A673 (cell line): Measurements from ENCODE around the gene SNAP29. TPM values are rescaled to one million over a fixed set of nuclear protein-coding genes. Genes with fewer than 3 reads are reported as not detected.
"Not testable (repeated sequence)": the region's sequence is repeated elsewhere in the genome, so short reads cannot be mapped to it uniquely, and the experiment has no call there.

ENCODE experiments used
- BruUV-seq: library from RNA; stranded (reverse); fragments of 400-500 nt; replicated peaks from 2 replicates; lab custom pipeline; 2021; lab: Mats Ljungman, UMichigan
- CTCF ChIA-PET: fragments of 300-600 bp; sonication (Branson Sonifier 250); formaldehyde crosslinking; loops from one replicate; lab custom pipeline; 2022; ENCODE audit warnings: antibody characterized with exemption; lab: Charles Lee
- POLR2A ChIA-PET: fragments of 300-600 bp; sonication (Branson Sonifier 250); formaldehyde crosslinking; loops from one replicate; lab custom pipeline; 2022; ENCODE audit warnings: antibody characterized with exemption; ENCODE audit not compliant: low non-redundant PET; lab: Charles Lee
- DNase-seq: peaks from one replicate; pipeline ENCODE4 v3.0.0-alpha.2; 2015; ENCODE audit warnings: low spot score
- H3K27ac ChIP-seq: fragments of 200-600 bp; sonication (generic); 2 replicates; pipeline ENCODE4 v1.5.1; 2016; ENCODE audit warnings: mixed run types, low read depth, mild to moderate bottlenecking, mixed read lengths, antibody characterized with exemption, low read length; ENCODE audit not compliant: poor library complexity, severe bottlenecking
- H3K27me3 ChIP-seq: fragments of 200-600 bp; sonication (generic); replicated peaks from 2 replicates; pipeline ENCODE4 v1.6.1; 2017; ENCODE audit warnings: mixed run types, low read depth, mild to moderate bottlenecking, mixed read lengths, antibody characterized with exemption, low read length; ENCODE audit not compliant: insufficient read depth, poor library complexity
- H3K36me3 ChIP-seq: fragments of 200-600 bp; sonication (generic); 2 replicates; pipeline ENCODE4 v1.6.1; 2016; ENCODE audit warnings: mixed run types, mild to moderate bottlenecking, mixed read lengths, antibody characterized with exemption, low read length; ENCODE audit not compliant: insufficient read depth, poor library complexity, severe bottlenecking
- H3K4me1 ChIP-seq: fragments of 200-600 bp; sonication (generic); 2 replicates; pipeline ENCODE4 v1.6.1; 2017; ENCODE audit warnings: mixed run types, mild to moderate bottlenecking, mixed read lengths, antibody characterized with exemption, low read length; ENCODE audit not compliant: insufficient read depth, poor library complexity, severe bottlenecking
- H3K4me3 ChIP-seq: fragments of 200-600 bp; sonication (generic); 2 replicates; pipeline ENCODE4 v1.5.1; 2016; ENCODE audit warnings: low read depth, mixed run types, mild to moderate bottlenecking, mixed read lengths, low read length; ENCODE audit not compliant: poor library complexity, severe bottlenecking
- H3K9me3 ChIP-seq: fragments of 200-600 bp; sonication (generic); 2 replicates; pipeline ENCODE4 v1.6.1; 2016; ENCODE audit warnings: mixed run types, low read depth, mild to moderate bottlenecking, mixed read lengths, antibody characterized with exemption, low read length; ENCODE audit not compliant: poor library complexity, severe bottlenecking
- CTCF ChIP-seq: fragments of 300-800, 200-600 bp; sonication (generic); conservative IDR thresholded peaks from 2 replicates; pipeline ENCODE4 v1.5.1; 2017; ENCODE audit warnings: low read depth, mild to moderate bottlenecking, antibody characterized with exemption, low read length, moderate library complexity, mixed read lengths
- EZH2 ChIP-seq: fragments of 200-600 bp; sonication (generic); IDR thresholded peaks from 2 replicates; pipeline ENCODE4 v1.6.1; 2017; ENCODE audit warnings: borderline replicate concordance, low read depth, mild to moderate bottlenecking, mixed read lengths, antibody characterized with exemption, low read length; ENCODE audit not compliant: poor library complexity, severe bottlenecking
- intact Hi-C: fragments of 100-400 bp; cut with micrococcal nuclease; formaldehyde crosslinking; loops from one replicate; pipeline ENCODE4 v1.10.0; 2022; ENCODE audit not compliant: unreplicated experiment
- total RNA-seq: library from RNA; stranded (reverse); gene quantifications from 2 replicates; pipeline ENCODE4 v1.2.3, GENCODE V29; 2021

Gene SNAP29
- total RNA-seq, 1 experiment from 2014 or later: 35.3 TPM

GRCh38 chr22:20899827-20900423 is 41.1 kb downstream of the SNAP29 start:
- H3K4me1 ChIP-seq: no peaks in the 10 kb centered on the region
- no TSS peak for BruUV-seq
- H3K36me3 ChIP-seq: no peaks in the 10 kb centered on the region
- TF ChIP-seq CTCF (no peak), EZH2 (no peak)
- DNase-seq: no peak
- H3K27me3 ChIP-seq: no peaks in the 10 kb centered on the region
- ChIA-PET CTCF (no interaction called here), POLR2A (no interaction called here)
- H3K4me3 ChIP-seq: no peak overlapping the region
- no peaks in the 10 kb centered on the region for H3K9me3 ChIP-seq
- intact Hi-C loops: no loop called here
- H3K27ac ChIP-seq: no peak overlapping the region

GRCh38 chr22:20901093-20902033 is 42.6 kb downstream of the SNAP29 start:
- DNase-seq, BruUV-seq, H3K36me3 ChIP-seq, H3K4me1 ChIP-seq, intact Hi-C loops, H3K9me3 ChIP-seq, H3K4me3 ChIP-seq, H3K27ac ChIP-seq, H3K27me3 ChIP-seq: not testable (repeated sequence)
- ChIA-PET CTCF (interaction anchor here (0.6 kb wide), 1 partner anchor 18 kb away, joined by 4 read pairs; no protein-coding TSS in a partner anchor), POLR2A (interaction anchor here (0.6 kb wide), 1 partner anchor 384 kb away, joined by 3 read pairs; no protein-coding TSS in a partner anchor)

- Histone ChIP-seq H3K9me3 (no peaks in the 10 kb centered on the region), H3K4me3 (no peak overlapping the region), H3K4me1 (no peaks in the 10 kb centered on the region), H3K27ac (no peak overlapping the region), H3K27me3 (no peaks in the 10 kb centered on the region), H3K36me3 (no peaks in the 10 kb centered on the region)
- BruUV-seq: no TSS peak
- intact Hi-C loops: no loop called here
- TF ChIP-seq CTCF (no peak), EZH2 (no peak)
- ChIA-PET CTCF (interaction anchor here (1.4 kb wide), 1 partner anchor 14 kb away, joined by 4 read pairs; no protein-coding TSS in a partner anchor), POLR2A (no interaction called here)
- DNase-seq: no peak
Observed at GRCh38 chr22:20903093-20903492, 44.3 kb downstream of the SNAP29 start.
